ENCODE results near the gene PTPRD. TPM values are rescaled to one million over a fixed set of nuclear protein-coding genes. Genes with fewer than 3 reads are reported as not detected.

PTPRD gene
- total and polyA plus RNA-seq, 2 donors (not counting 1 experiment from before 2014, with no cell fraction given): not detected

DNA sequence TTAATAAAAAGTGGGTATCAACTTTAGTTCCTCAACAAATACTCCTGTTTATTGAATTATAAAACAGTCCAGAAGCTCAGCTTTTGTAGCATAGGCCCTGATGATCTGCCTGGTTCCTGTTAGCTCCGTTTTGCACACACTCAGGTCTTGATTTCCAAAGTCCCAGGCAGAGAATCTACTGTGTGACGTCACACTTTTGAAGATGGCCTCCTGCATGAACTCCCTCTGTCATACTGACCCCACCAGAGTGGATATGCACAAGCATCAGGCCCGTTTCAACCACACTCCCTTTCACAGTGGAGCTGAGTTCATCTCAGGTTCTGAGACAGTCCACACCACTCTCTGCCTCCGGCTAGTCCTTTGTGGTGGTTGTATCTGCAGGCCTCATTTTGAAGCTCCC, 353.1 kb downstream of the PTPRD start:
- DNase-seq (no peak), ATAC-seq (ENCODE audit: low read depth) (no peak)
- H3K27ac ChIP-seq (ENCODE audit: low read length in 2 of 2): no peak overlapping the region
- POLR2A ChIA-PET: no interaction called here
- no peak overlapping the region for H2AFZ ChIP-seq (ENCODE audit: insufficient read depth, low read depth, low read length, poor library complexity, severe bottlenecking)
- intact Hi-C loops (cut with micrococcal nuclease): no loop called here
- H3K27ac Mint-ChIP-seq: no peak overlapping the region
- H3K27me3 Mint-ChIP-seq: no peaks in the 10 kb centered on the region
- CTCF ChIA-PET: no interaction called here
- no peaks in the 10 kb centered on the region for H3K4me1 Mint-ChIP-seq
- H3K4me3 Mint-ChIP-seq: no peak overlapping the region
- H4K20me1 ChIP-seq (ENCODE audit: control insufficient read depth, insufficient read depth, low read length, poor library complexity, severe bottlenecking): no peaks in the 10 kb centered on the region
- H3K9me3 ChIP-seq (ENCODE audit: control extremely low read depth in 1 of 3, control insufficient read depth in 2 of 3, insufficient read depth in 1 of 3, low read length in 2 of 3): peaks cover 0 to 8% (median 4%) of the 10 kb centered on the region in 3 donors
- no peak overlapping the region for H3K9ac ChIP-seq (ENCODE audit: low read length)
- no peaks in the 10 kb centered on the region for H3K27me3 ChIP-seq (replicated peaks in 1 of 4; ENCODE audit: control extremely low read depth in 1 of 4, control insufficient read depth in 3 of 4, insufficient read depth in 4 of 4, low read length in 3 of 4)
- no peaks in the 10 kb centered on the region for H3K36me3 ChIP-seq (replicated peaks in 1 of 2; ENCODE audit: control extremely low read depth in 1 of 2, control insufficient read depth in 1 of 2, extremely low read depth in 1 of 2, insufficient read depth in 2 of 2, low read length in 1 of 2)
- peaks cover 6% of the 10 kb centered on the region for H3K9me3 Mint-ChIP-seq (ENCODE audit: insufficient read depth)
- H3K4me1 ChIP-seq (ENCODE audit: control insufficient read depth in 2 of 2, insufficient read depth in 2 of 2, low read length in 2 of 2): no peaks in the 10 kb centered on the region
- H3K4me3 ChIP-seq (ENCODE audit: control extremely low read depth in 1 of 5, extremely low read depth in 1 of 5, insufficient read depth in 1 of 5, low read depth in 2 of 5, low read length in 4 of 5): no peak overlapping the region
- H3K79me2 ChIP-seq (ENCODE audit: control insufficient read depth, insufficient read depth, low read length): no peaks in the 10 kb centered on the region
- 92% methylated on average over 3 of the region's 4 CpGs for WGBS (ENCODE audit: insufficient coverage)
- H3K4me2 ChIP-seq (replicated peaks; ENCODE audit: low read depth, low read length, poor library complexity, severe bottlenecking): no peak overlapping the region
- TF ChIP-seq EZH2 (IDR thresholded peaks at IDR 0.05; ENCODE audit: borderline replicate concordance, insufficient read depth, low read depth, low read length, poor library complexity, severe bottlenecking): no peak
- TF ChIP-seq, protein P1, sequence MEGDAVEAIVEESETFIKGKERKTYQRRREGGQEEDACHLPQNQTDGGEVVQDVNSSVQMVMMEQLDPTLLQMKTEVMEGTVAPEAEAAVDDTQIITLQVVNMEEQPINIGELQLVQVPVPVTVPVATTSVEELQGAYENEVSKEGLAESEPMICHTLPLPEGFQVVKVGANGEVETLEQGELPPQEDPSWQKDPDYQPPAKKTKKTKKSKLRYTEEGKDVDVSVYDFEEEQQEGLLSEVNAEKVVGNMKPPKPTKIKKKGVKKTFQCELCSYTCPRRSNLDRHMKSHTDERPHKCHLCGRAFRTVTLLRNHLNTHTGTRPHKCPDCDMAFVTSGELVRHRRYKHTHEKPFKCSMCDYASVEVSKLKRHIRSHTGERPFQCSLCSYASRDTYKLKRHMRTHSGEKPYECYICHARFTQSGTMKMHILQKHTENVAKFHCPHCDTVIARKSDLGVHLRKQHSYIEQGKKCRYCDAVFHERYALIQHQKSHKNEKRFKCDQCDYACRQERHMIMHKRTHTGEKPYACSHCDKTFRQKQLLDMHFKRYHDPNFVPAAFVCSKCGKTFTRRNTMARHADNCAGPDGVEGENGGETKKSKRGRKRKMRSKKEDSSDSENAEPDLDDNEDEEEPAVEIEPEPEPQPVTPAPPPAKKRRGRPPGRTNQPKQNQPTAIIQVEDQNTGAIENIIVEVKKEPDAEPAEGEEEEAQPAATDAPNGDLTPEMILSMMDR (IDR thresholded peaks at IDR 0.05): no peak

DNA sequence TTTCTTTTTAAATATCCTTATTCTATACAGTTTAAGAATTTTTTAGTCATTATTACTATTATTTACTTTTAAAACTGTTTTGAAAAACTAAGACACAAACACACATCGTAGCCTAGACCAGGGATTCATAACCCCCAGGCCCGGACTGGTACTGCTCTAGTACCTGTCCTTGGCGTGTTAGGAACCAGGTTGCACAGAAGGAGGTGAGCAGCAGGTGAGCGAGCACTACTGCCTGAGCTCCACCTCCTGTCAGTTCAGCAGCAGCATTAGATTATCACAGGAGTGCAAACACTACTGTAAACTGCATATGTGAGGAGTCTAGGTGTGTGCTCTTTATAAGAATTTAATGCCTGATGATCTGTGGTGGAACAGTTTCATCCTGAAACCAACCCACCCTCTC, 357.0 kb downstream of the PTPRD start:
- intact Hi-C loops (cut with micrococcal nuclease): no loop called here
- POLR2A ChIA-PET: no interaction called here
- TF ChIP-seq, protein P1 (IDR thresholded peaks at IDR 0.05): no peak
- TF ChIP-seq EZH2 (IDR thresholded peaks at IDR 0.05; ENCODE audit: borderline replicate concordance, insufficient read depth, low read depth, low read length, poor library complexity, severe bottlenecking): no peak
- no peaks in the 10 kb centered on the region for H3K4me1 Mint-ChIP-seq
- Histone ChIP-seq H3K4me2 (replicated peaks; ENCODE audit: low read depth, low read length, poor library complexity, severe bottlenecking) (no peak overlapping the region), H3K9ac (ENCODE audit: low read length) (no peak overlapping the region), H3K4me3 (ENCODE audit: control extremely low read depth in 1 of 5, extremely low read depth in 1 of 5, insufficient read depth in 1 of 5, low read depth in 2 of 5, low read length in 4 of 5) (no peak overlapping the region), H3K36me3 (replicated peaks in 1 of 2; ENCODE audit: control extremely low read depth in 1 of 2, control insufficient read depth in 1 of 2, extremely low read depth in 1 of 2, insufficient read depth in 2 of 2, low read length in 1 of 2) (no peaks in the 10 kb centered on the region), H3K9me3 (ENCODE audit: control extremely low read depth in 1 of 3, control insufficient read depth in 2 of 3, insufficient read depth in 1 of 3, low read length in 2 of 3) (no peaks in the 10 kb centered on the region), H3K4me1 (ENCODE audit: control insufficient read depth in 2 of 2, insufficient read depth in 2 of 2, low read length in 2 of 2) (no peaks in the 10 kb centered on the region), H3K79me2 (ENCODE audit: control insufficient read depth, insufficient read depth, low read length) (no peaks in the 10 kb centered on the region), H2AFZ (ENCODE audit: insufficient read depth, low read depth, low read length, poor library complexity, severe bottlenecking) (no peak overlapping the region), H3K27me3 (replicated peaks in 1 of 4; ENCODE audit: control extremely low read depth in 1 of 4, control insufficient read depth in 3 of 4, insufficient read depth in 4 of 4, low read length in 3 of 4) (no peaks in the 10 kb centered on the region), H3K27ac (ENCODE audit: low read length in 2 of 2) (no peak overlapping the region), H4K20me1 (ENCODE audit: control insufficient read depth, insufficient read depth, low read length, poor library complexity, severe bottlenecking) (no peaks in the 10 kb centered on the region)
- CTCF ChIA-PET: no interaction called here
- no peak overlapping the region for H3K4me3 Mint-ChIP-seq
- H3K27me3 Mint-ChIP-seq: no peaks in the 10 kb centered on the region
- ATAC-seq (ENCODE audit: low read depth) (no peak), DNase-seq (no peak)
- H3K27ac Mint-ChIP-seq: no peak overlapping the region
- 95% methylated on average over 2 of the region's 4 CpGs for WGBS (ENCODE audit: insufficient coverage)
- H3K9me3 Mint-ChIP-seq (ENCODE audit: insufficient read depth): no peaks in the 10 kb centered on the region

Data from B cell (primary cell).